IPS DF 19.7 (cell line): ENCODE results near the gene TLR1.
"Not testable (repeated sequence)": the region's sequence is repeated elsewhere in the genome, so short reads cannot be mapped to it uniquely, and the experiment has no call there.

Experiments
- DNase-seq: peaks from one replicate; pipeline ENCODE4 v3.0.0-alpha.2; 2013; ENCODE audit warnings: low read depth, low spot score

The TLR1 gene

GRCh38 chr4:38774181-38774955, 30.2 kb downstream of the TLR1 start:
- DNase-seq, result no peak

- DNase-seq, result not testable (repeated sequence)
Observed at GRCh38 chr4:38770281-38770680, 34.3 kb downstream of the TLR1 start.

- no peak for DNase-seq
Observed at GRCh38 chr4:38769857-38770256, 34.7 kb downstream of the TLR1 start.

- DNase-seq, result no peak
Observed at GRCh38 chr4:38769441-38769840, 35.1 kb downstream of the TLR1 start.

- no peak for DNase-seq
Observed at GRCh38 chr4:38768968-38769394, 35.6 kb downstream of the TLR1 start.

GRCh38 chr4:38766940-38767339, 37.7 kb downstream of the TLR1 start:
- DNase-seq, result not testable (repeated sequence)

- no peak for DNase-seq
Observed at GRCh38 chr4:38765382-38765781, 39.2 kb downstream of the TLR1 start.

- DNase-seq, result no peak
Observed at GRCh38 chr4:38764277-38764676, 40.3 kb downstream of the TLR1 start.

- no peak for DNase-seq
Observed at GRCh38 chr4:38762560-38762959, 42.0 kb downstream of the TLR1 start.

GRCh38 chr4:38759790-38760122, 44.8 kb downstream of the TLR1 start:
- no peak for DNase-seq

- DNase-seq, result no peak
Observed at GRCh38 chr4:38759113-38759789, 45.3 kb downstream of the TLR1 start.

GRCh38 chr4:38757945-38758600, 46.5 kb downstream of the TLR1 start:
- no peak for DNase-seq

GRCh38 chr4:38752941-38753806, 51.4 kb downstream of the TLR1 start:
- DNase-seq, result peak; percentile 96

- DNase-seq, result no peak
Observed at GRCh38 chr4:38752372-38752940, 52.1 kb downstream of the TLR1 start.

- no peak for DNase-seq
Observed at GRCh38 chr4:38751341-38752010, 53.1 kb downstream of the TLR1 start.

- no peak for DNase-seq
Observed at GRCh38 chr4:38749336-38749735, 55.3 kb downstream of the TLR1 start.

GRCh38 chr4:38747629-38748028, 57.0 kb downstream of the TLR1 start:
- DNase-seq, result no peak
